PFSK-1 (cell line): Measurements from ENCODE around the gene PRCD.

Experiments
- FOXP2 ChIP-seq: optimal IDR thresholded peaks from 2 replicates; pipeline ENCODE3; 2011; ENCODE audit warnings: borderline replicate concordance, control low read depth, inconsistent platforms; ENCODE audit not compliant: insufficient read depth; ENCODE audit errors: extremely low read length, extremely low read depth
- POLR2AphosphoS5 ChIP-seq: IDR thresholded peaks from 2 replicates; pipeline ENCODE4 v1.6.1; 2012; ENCODE audit warnings: low read depth, mild to moderate bottlenecking, control low read depth, low read length, moderate library complexity
- SIN3A ChIP-seq: IDR thresholded peaks from 2 replicates; pipeline ENCODE4 v1.6.1; 2012; ENCODE audit warnings: mild to moderate bottlenecking, low read length, moderate library complexity, borderline replicate concordance; ENCODE audit not compliant: insufficient read depth
- TAF1 ChIP-seq: IDR thresholded peaks from 2 replicates; pipeline ENCODE4 v1.6.1; 2012; ENCODE audit warnings: low read length, control low read depth, borderline replicate concordance; ENCODE audit not compliant: insufficient read depth
- TF ChIP-seq, protein P1 (sequence below), 2 experiments: IDR thresholded peaks; 2 replicates each; pipeline versions ENCODE4 v1.6.1 to v1.8.0; 2011 to 2012; ENCODE audit warnings: low read depth in 2 of 2, low read length in 2 of 2, control low read depth in 1 of 2, inconsistent platforms in 1 of 2, mild to moderate bottlenecking in 1 of 2, moderate library complexity in 1 of 2; ENCODE audit not compliant: insufficient read depth in 1 of 2

PRCD gene

GRCh38 chr17:76541739-76542454 lies 2.1 kb downstream of the PRCD start:
- no peak for TF ChIP-seq FOXP2
- no peak for TF ChIP-seq SIN3A
- TF ChIP-seq, protein P1, sequence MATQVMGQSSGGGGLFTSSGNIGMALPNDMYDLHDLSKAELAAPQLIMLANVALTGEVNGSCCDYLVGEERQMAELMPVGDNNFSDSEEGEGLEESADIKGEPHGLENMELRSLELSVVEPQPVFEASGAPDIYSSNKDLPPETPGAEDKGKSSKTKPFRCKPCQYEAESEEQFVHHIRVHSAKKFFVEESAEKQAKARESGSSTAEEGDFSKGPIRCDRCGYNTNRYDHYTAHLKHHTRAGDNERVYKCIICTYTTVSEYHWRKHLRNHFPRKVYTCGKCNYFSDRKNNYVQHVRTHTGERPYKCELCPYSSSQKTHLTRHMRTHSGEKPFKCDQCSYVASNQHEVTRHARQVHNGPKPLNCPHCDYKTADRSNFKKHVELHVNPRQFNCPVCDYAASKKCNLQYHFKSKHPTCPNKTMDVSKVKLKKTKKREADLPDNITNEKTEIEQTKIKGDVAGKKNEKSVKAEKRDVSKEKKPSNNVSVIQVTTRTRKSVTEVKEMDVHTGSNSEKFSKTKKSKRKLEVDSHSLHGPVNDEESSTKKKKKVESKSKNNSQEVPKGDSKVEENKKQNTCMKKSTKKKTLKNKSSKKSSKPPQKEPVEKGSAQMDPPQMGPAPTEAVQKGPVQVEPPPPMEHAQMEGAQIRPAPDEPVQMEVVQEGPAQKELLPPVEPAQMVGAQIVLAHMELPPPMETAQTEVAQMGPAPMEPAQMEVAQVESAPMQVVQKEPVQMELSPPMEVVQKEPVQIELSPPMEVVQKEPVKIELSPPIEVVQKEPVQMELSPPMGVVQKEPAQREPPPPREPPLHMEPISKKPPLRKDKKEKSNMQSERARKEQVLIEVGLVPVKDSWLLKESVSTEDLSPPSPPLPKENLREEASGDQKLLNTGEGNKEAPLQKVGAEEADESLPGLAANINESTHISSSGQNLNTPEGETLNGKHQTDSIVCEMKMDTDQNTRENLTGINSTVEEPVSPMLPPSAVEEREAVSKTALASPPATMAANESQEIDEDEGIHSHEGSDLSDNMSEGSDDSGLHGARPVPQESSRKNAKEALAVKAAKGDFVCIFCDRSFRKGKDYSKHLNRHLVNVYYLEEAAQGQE (IDR thresholded peaks at IDR 0.05; ENCODE audit: insufficient read depth in 1 of 2, low read depth in 2 of 2, low read length in 2 of 2), result no peak
- TF ChIP-seq POLR2AphosphoS5, result no peak
- TF ChIP-seq TAF1, result no peak

- TF ChIP-seq POLR2AphosphoS5 (no peak), TAF1 (no peak), SIN3A (no peak), FOXP2 (no peak)
- TF ChIP-seq, protein P1 (IDR thresholded peaks at IDR 0.05; ENCODE audit: insufficient read depth in 1 of 2, low read depth in 2 of 2, low read length in 2 of 2), result no peak
These were observed 2.7 kb downstream of the PRCD start for GRCh38 chr17:76542566-76542971.

DNA sequence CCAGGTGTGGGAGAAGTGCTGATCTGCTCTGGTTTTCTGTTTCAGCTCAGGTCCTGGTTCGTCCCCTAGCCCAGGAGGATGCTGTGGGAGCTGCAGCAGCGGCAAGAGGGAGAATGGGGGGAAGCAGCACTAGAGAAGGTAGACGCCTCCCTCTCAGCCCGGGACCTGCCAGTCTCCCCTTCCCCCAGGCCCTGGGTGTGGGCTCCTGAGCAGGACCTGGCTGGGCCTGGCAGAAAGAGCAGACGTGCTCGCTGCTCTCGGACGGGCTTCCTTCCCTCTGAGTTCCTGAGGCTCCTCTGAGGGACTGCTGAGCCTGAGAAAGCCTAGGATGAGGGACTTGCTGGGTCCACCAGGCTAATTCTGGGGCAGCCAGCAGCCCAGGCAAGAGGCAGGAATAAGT lies 3.1 kb downstream of the PRCD start:
- TF ChIP-seq, protein P1 (IDR thresholded peaks at IDR 0.05; ENCODE audit: insufficient read depth in 1 of 2, low read depth in 2 of 2, low read length in 2 of 2), result no peak
- TF ChIP-seq SIN3A (no peak), FOXP2 (no peak), POLR2AphosphoS5 (no peak), TAF1 (no peak)

DNA sequence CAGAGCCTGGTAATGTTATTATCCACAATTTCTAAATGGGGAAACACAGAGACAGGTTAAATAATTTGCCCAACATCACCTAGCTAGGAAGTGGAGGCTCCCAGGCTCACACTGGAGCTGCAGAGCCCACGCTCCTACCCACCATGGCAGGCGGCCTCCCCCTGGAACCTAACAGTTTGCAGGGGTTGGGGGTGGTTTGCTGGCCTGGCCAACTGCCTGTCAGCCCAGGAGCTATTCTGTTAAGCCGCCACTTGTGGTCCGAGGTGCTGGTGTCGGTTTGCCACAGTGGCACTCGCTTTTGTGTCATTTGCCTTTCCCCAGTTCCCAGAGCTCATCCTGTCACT lies 3.6 kb downstream of the PRCD start:
- TF ChIP-seq, protein P1 (IDR thresholded peaks at IDR 0.05; ENCODE audit: insufficient read depth in 1 of 2, low read depth in 2 of 2, low read length in 2 of 2), result no peak
- TF ChIP-seq FOXP2 (no peak), TAF1 (no peak), POLR2AphosphoS5 (no peak), SIN3A (no peak)
